Suprapubic skin (tissue), 4 donors: ENCODE results near the gene RINL. TPM values are rescaled to one million over a fixed set of nuclear protein-coding genes. Genes with fewer than 3 reads are reported as not detected.

Source experiments
- DNase-seq, 2 donors: peaks; one replicate each; pipeline ENCODE4 v3.0.0-alpha.2; 2019; ENCODE audit warnings: low spot score in 2 of 2
- H3K27ac ChIP-seq: fragments of 200-600 bp; sonication (generic); one replicate; pipeline ENCODE4 v1.5.1; 2019
- H3K27me3 ChIP-seq: fragments of 200-600 bp; sonication (generic); one replicate; pipeline ENCODE4 v1.5.1; 2019
- H3K36me3 ChIP-seq: fragments of 200-600 bp; sonication (generic); one replicate; pipeline ENCODE4 v1.5.1; 2019
- H3K4me1 ChIP-seq: fragments of 200-600 bp; sonication (generic); one replicate; pipeline ENCODE4 v1.5.1; 2019
- H3K4me3 ChIP-seq: fragments of 200-600 bp; sonication (generic); one replicate; pipeline ENCODE4 v1.5.1; 2019; ENCODE audit warnings: mild to moderate bottlenecking
- H3K9me3 ChIP-seq: fragments of 200-600 bp; sonication (generic); one replicate; pipeline ENCODE4 v1.5.1; 2019
- CTCF ChIP-seq, 2 donors: fragments of 200-600 bp in 1 of 2; fragments of 450-650 bp in 1 of 2; sonication (generic) in 1 of 2; IDR thresholded peaks; one replicate each; pipeline ENCODE4 v1.5.1; 2016 to 2019; ENCODE audit warnings: antibody characterized with exemption in 2 of 2, mild to moderate bottlenecking in 1 of 2, moderate library complexity in 1 of 2
- EP300 ChIP-seq: sonication (generic); formaldehyde crosslinking; IDR thresholded peaks from one replicate; pipeline ENCODE4 v1.6.1; 2017; ENCODE audit warnings: antibody characterized with exemption
- POLR2A ChIP-seq, 2 donors: fragments of 450-650 bp; IDR thresholded peaks; one replicate each; pipeline ENCODE4 v1.6.1; 2017; ENCODE audit warnings: antibody characterized with exemption in 2 of 2, mild to moderate bottlenecking in 2 of 2, moderate library complexity in 2 of 2
- POLR2AphosphoS5 ChIP-seq, 3 donors: sonication (generic); formaldehyde crosslinking; IDR thresholded peaks; one replicate each; pipeline ENCODE4 v1.6.1; 2017; ENCODE audit warnings: antibody characterized with exemption in 3 of 3
- WGBS: methylation state at CpG from one replicate; pipeline ENCODE4 v1.1.5; 2018; 5-methylcytosine and 5-hydroxymethylcytosine counted together
- total RNA-seq, 4 donors: library from RNA; depleted of rRNA; stranded (reverse); fragments of >200 nt; gene quantifications; one replicate each; pipeline ENCODE4 v1.1.0, GENCODE V29; 2016

RINL gene
- total RNA-seq, 4 donors from 2014 or later, result 5.1 to 17.2 (median 9.2) TPM

GRCh38 chr19:38850976-38851621, 27.0 kb downstream of the RINL start:
- Histone ChIP-seq H3K9me3 (no peaks in the 10 kb centered on the region), H3K27ac (peak overlapping the region; percentile 99), H3K4me1 (peaks cover 47% of the 10 kb centered on the region), H3K36me3 (peaks cover 18% of the 10 kb centered on the region), H3K27me3 (no peaks in the 10 kb centered on the region), H3K4me3 (peak overlapping the region; percentile 95)
- peak in 1 of 2 donors; percentile 83 for DNase-seq
- no peak for TF ChIP-seq POLR2AphosphoS5 (IDR thresholded peaks at IDR 0.05)
- TF ChIP-seq CTCF (IDR thresholded peaks at IDR 0.05), result no peak
- no peak for TF ChIP-seq EP300
- no peak for TF ChIP-seq POLR2A (IDR thresholded peaks at IDR 0.05)
- WGBS, result 0% methylated on average over 28 of the region's 40 CpGs

GRCh38 chr19:38850436-38850975, 27.6 kb downstream of the RINL start:
- peaks cover 53% of the 10 kb centered on the region for H3K4me1 ChIP-seq
- TF ChIP-seq CTCF (IDR thresholded peaks at IDR 0.05) (peak in 1 of 2 donors; percentile 22), POLR2AphosphoS5 (IDR thresholded peaks at IDR 0.05) (peak in 1 of 3 donors; percentile 22), POLR2A (IDR thresholded peaks at IDR 0.05) (peak in 1 of 2 donors; percentile 74), EP300 (no peak)
- H3K27me3 ChIP-seq, result no peaks in the 10 kb centered on the region
- H3K4me3 ChIP-seq, result peak overlapping the region; percentile 95
- peaks cover 24% of the 10 kb centered on the region for H3K36me3 ChIP-seq
- peak; percentile 100 for DNase-seq
- WGBS, result 0% methylated on average over 14 of the region's 26 CpGs
- peak overlapping the region; percentile 99 for H3K27ac ChIP-seq
- H3K9me3 ChIP-seq, result no peaks in the 10 kb centered on the region

- TF ChIP-seq CTCF (IDR thresholded peaks at IDR 0.05), result peak; percentile 14 to 52
- no peak for TF ChIP-seq EP300
- peak; percentile 59 to 98 for TF ChIP-seq POLR2A (IDR thresholded peaks at IDR 0.05)
- peak; percentile 92 to 97 (median 94) for TF ChIP-seq POLR2AphosphoS5 (IDR thresholded peaks at IDR 0.05)
- DNase-seq, result peak in 1 of 2 donors; percentile 100
- Histone ChIP-seq H3K27me3 (no peaks in the 10 kb centered on the region), H3K4me1 (peaks cover 58% of the 10 kb centered on the region), H3K9me3 (no peaks in the 10 kb centered on the region), H3K36me3 (peaks cover 29% of the 10 kb centered on the region), H3K4me3 (peak within 1 kb of the TSS; percentile 95), H3K27ac (peak within 1 kb of the TSS; percentile 99)
- WGBS, result under 1% methylated on average over 31 of the region's 50 CpGs
Measured at GRCh38 chr19:38849860-38850435, 28.1 kb downstream of the RINL start, which contains the start of gene HNRNPL. Gene HNRNPL, minus strand, starts transcription at chr19:38849986. Its CDS starts 20 bp downstream, at chr19:38849966.

- WGBS, result under 1% methylated on average over 28 of the region's 76 CpGs
- Histone ChIP-seq H3K4me1 (peaks cover 59% of the 10 kb centered on the region), H3K27ac (peak overlapping the region; percentile 99), H3K27me3 (no peaks in the 10 kb centered on the region), H3K36me3 (peaks cover 36% of the 10 kb centered on the region), H3K4me3 (peak overlapping the region; percentile 66), H3K9me3 (no peaks in the 10 kb centered on the region)
- peak; percentile 96 to 97 for DNase-seq
- TF ChIP-seq POLR2A (IDR thresholded peaks at IDR 0.05) (no peak), CTCF (IDR thresholded peaks at IDR 0.05) (no peak), POLR2AphosphoS5 (IDR thresholded peaks at IDR 0.05) (peak in 1 of 3 donors; percentile 6)
Measured at GRCh38 chr19:38849147-38849859, 28.8 kb downstream of the RINL start.
